HEK293 (cell line): Measurements from ENCODE around the gene RCOR3.

Experiments
- GLI4 ChIP-seq: fragments of 450-650 bp; formaldehyde crosslinking; IDR thresholded peaks from 2 replicates; pipeline ENCODE4 v1.5.1; 2016; ENCODE audit warnings: missing biosample characterization, missing genetic modification characterization
- ZBTB44 ChIP-seq: fragments of 450-650 bp; IDR thresholded peaks from 2 replicates; pipeline ENCODE4 v1.5.1; 2018; ENCODE audit warnings: missing biosample characterization, mild to moderate bottlenecking, missing genetic modification characterization
- ZNF121 ChIP-seq: fragments of 450-650 bp; formaldehyde crosslinking; IDR thresholded peaks from 2 replicates; pipeline ENCODE4 v1.5.1; 2016; ENCODE audit warnings: missing biosample characterization, missing genetic modification characterization
- ZNF266 ChIP-seq: fragments of 450-650 bp; formaldehyde crosslinking; IDR thresholded peaks from 2 replicates; pipeline ENCODE4 v1.5.1; 2016; ENCODE audit warnings: missing biosample characterization, missing genetic modification characterization, low read depth
- ZNF335 ChIP-seq: fragments of 450-650 bp; formaldehyde crosslinking; conservative IDR thresholded peaks from 2 replicates; pipeline ENCODE4 v1.5.1; 2016; ENCODE audit warnings: missing biosample characterization, missing genetic modification characterization
- ZNF792 ChIP-seq: fragments of 450-650 bp; formaldehyde crosslinking; IDR thresholded peaks from 2 replicates; pipeline ENCODE4 v1.5.1; 2016; ENCODE audit warnings: missing biosample characterization, missing genetic modification characterization
- TF ChIP-seq, protein P1 (sequence below): fragments of 450-650 bp; formaldehyde crosslinking; IDR thresholded peaks from 2 replicates; pipeline ENCODE4 v1.5.1; 2016; ENCODE audit warnings: missing biosample characterization, missing genetic modification characterization
- TF ChIP-seq, protein P2 (sequence below): fragments of 450-650 bp; formaldehyde crosslinking; IDR thresholded peaks from 2 replicates; pipeline ENCODE4 v1.5.1; 2016; ENCODE audit warnings: missing biosample characterization, missing genetic modification characterization

DNA sequence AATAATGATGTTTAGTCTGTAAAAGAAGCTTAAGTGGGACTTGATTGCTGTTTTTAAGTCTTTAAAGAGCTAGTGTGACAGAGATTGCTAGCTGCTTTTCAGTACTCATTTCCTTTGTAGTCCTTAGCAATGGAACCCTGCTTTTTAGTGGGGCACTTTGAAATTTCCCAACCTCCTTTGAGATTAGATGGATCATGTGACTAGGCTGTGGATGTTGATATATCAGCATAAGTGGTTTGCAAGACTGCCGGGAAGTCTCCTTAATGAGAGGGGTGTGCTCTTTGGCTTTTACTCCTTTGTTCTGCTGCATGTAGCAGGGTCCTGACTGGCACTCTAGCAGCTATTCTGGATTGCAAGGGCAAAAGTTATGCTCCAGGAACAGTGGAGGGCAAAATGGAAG, 11.2 kb upstream of the RCOR3 start:
- no peak for TF ChIP-seq GLI4 (tag by site-specific recombination)
- TF ChIP-seq, protein P1, sequence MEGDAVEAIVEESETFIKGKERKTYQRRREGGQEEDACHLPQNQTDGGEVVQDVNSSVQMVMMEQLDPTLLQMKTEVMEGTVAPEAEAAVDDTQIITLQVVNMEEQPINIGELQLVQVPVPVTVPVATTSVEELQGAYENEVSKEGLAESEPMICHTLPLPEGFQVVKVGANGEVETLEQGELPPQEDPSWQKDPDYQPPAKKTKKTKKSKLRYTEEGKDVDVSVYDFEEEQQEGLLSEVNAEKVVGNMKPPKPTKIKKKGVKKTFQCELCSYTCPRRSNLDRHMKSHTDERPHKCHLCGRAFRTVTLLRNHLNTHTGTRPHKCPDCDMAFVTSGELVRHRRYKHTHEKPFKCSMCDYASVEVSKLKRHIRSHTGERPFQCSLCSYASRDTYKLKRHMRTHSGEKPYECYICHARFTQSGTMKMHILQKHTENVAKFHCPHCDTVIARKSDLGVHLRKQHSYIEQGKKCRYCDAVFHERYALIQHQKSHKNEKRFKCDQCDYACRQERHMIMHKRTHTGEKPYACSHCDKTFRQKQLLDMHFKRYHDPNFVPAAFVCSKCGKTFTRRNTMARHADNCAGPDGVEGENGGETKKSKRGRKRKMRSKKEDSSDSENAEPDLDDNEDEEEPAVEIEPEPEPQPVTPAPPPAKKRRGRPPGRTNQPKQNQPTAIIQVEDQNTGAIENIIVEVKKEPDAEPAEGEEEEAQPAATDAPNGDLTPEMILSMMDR (tag by site-specific recombination) = no peak
- TF ChIP-seq ZNF792 (tag by site-specific recombination) = no peak
- TF ChIP-seq, protein P2, sequence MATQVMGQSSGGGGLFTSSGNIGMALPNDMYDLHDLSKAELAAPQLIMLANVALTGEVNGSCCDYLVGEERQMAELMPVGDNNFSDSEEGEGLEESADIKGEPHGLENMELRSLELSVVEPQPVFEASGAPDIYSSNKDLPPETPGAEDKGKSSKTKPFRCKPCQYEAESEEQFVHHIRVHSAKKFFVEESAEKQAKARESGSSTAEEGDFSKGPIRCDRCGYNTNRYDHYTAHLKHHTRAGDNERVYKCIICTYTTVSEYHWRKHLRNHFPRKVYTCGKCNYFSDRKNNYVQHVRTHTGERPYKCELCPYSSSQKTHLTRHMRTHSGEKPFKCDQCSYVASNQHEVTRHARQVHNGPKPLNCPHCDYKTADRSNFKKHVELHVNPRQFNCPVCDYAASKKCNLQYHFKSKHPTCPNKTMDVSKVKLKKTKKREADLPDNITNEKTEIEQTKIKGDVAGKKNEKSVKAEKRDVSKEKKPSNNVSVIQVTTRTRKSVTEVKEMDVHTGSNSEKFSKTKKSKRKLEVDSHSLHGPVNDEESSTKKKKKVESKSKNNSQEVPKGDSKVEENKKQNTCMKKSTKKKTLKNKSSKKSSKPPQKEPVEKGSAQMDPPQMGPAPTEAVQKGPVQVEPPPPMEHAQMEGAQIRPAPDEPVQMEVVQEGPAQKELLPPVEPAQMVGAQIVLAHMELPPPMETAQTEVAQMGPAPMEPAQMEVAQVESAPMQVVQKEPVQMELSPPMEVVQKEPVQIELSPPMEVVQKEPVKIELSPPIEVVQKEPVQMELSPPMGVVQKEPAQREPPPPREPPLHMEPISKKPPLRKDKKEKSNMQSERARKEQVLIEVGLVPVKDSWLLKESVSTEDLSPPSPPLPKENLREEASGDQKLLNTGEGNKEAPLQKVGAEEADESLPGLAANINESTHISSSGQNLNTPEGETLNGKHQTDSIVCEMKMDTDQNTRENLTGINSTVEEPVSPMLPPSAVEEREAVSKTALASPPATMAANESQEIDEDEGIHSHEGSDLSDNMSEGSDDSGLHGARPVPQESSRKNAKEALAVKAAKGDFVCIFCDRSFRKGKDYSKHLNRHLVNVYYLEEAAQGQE (tag by site-specific recombination) = no peak
- no peak for TF ChIP-seq ZNF121 (tag by site-specific recombination)
- no peak for TF ChIP-seq ZBTB44 (tag by site-specific recombination)
- no peak for TF ChIP-seq ZNF266 (tag by site-specific recombination)
- TF ChIP-seq ZNF335 (tag by site-specific recombination) = no peak
